BLaER1 (cell line): ENCODE measurements around the gene PAQR5.

Experiments used
- H3K27ac ChIP-seq: shearing (Covaris generic); formaldehyde crosslinking; 2 replicates; pipeline ENCODE4 v1.8.1; 2022
- H3K27me3 ChIP-seq: shearing (Covaris generic); formaldehyde crosslinking; 2 replicates; pipeline ENCODE4 v1.8.1; 2022
- H3K36me3 ChIP-seq: shearing (Covaris generic); formaldehyde crosslinking; 2 replicates; pipeline ENCODE4 v1.8.1; 2022
- H3K4me1 ChIP-seq: shearing (Covaris generic); formaldehyde crosslinking; 2 replicates; pipeline ENCODE4 v1.8.1; 2022
- H3K4me2 ChIP-seq: shearing (Covaris generic); formaldehyde crosslinking; 2 replicates; pipeline ENCODE4 v1.8.1; 2022
- H3K4me3 ChIP-seq: shearing (Covaris generic); formaldehyde crosslinking; 2 replicates; pipeline ENCODE4 v1.8.1; 2022
- H3K9ac ChIP-seq: shearing (Covaris generic); formaldehyde crosslinking; 2 replicates; pipeline ENCODE4 v1.8.1; 2022
- H3K9me3 ChIP-seq: shearing (Covaris generic); formaldehyde crosslinking; 2 replicates; pipeline ENCODE4 v1.8.1; 2022
- H4K20me1 ChIP-seq: shearing (Covaris generic); formaldehyde crosslinking; 2 replicates; pipeline ENCODE4 v1.8.1; 2022
- Cebpa-rat ChIP-seq: shearing (Covaris generic); IDR thresholded peaks from 2 replicates; pipeline ENCODE4 v1.8.1; 2022

The PAQR5 gene

DNA sequence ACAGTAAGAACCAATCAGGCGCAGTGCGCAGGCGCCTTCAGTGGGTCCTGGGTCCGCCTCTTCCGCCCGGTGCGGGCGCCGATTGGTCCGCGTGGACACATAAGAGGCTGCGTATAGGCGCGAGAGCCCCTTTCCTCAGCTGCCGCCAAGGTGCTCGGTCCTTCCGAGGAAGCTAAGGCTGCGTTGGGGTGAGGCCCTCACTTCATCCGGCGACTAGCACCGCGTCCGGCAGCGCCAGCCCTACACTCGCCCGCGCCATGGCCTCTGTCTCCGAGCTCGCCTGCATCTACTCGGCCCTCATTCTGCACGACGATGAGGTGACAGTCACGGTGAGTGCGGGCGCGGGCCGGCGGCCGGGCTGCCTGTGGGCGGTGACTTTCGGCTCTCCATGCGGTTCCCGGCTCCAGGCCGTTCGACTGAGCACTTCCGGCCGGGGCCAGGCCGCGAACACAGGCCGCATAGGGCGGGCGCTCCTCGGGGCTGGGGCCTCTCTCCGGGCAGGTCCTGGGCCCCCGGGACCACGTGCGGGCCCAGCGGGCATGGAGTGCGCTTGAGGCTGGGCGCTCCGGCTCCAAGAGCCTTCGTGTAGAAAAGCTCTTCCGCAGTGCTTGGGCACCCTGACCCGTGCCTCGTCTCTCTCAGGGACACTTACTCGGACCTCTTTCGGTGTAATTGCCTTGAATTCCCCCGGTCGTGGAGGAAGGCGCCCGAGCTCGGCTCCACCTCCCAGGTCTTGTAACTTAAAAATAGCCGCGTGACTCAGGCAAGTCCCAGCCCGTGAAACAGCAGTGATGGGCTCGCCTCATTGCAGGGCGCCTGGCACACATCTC, 154.2 kb downstream of the PAQR5 start, which contains the start of gene RPLP1:
Gene RPLP1, plus strand, starts transcription at position 127 of the 830 bp plus-strand sequence. Its CDS starts 131 bp downstream, at position 258.
- H3K36me3 ChIP-seq, result peaks cover 63% of the 10 kb centered on the region

DNA sequence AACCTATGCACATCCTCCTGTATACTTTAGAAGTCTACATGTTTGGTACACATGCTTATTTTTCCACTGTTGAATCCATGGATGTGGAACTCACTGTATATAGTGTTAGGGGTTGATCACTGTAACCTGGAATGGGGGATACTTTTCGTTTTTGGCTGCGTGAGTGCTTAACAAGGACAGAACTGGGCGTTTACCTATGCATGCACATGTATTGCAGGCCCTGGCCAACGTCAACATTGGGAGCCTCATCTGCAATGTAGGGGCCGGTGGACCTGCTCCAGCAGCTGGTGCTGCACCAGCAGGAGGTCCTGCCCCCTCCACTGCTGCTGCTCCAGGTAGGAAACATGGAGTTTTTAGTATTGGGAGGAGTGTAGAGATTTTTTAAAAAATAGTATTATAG, 156.2 kb downstream of the PAQR5 start:
- H3K9ac ChIP-seq, result no peak overlapping the region

More for the DNA sequence above, 154.2 kb downstream of the PAQR5 start, which contains the start of gene RPLP1:
- Histone ChIP-seq H3K4me3 (peak within 1 kb of the TSS; percentile 85), H3K27ac (peak within 1 kb of the TSS; percentile 93), H4K20me1 (peaks cover 52% of the 10 kb centered on the region), H3K4me2 (peak within 1 kb of the TSS; percentile 87), H3K9me3 (no peaks in the 10 kb centered on the region), H3K4me1 (peaks cover 27% of the 10 kb centered on the region), H3K27me3 (no peaks in the 10 kb centered on the region), H3K9ac (peak within 1 kb of the TSS; percentile 95)
- TF ChIP-seq Cebpa-rat, result no peak

GRCh38 chr15:69456208-69457166, 157.8 kb downstream of the PAQR5 start:
- Histone ChIP-seq H3K27me3 (no peaks in the 10 kb centered on the region), H3K9me3 (no peaks in the 10 kb centered on the region), H4K20me1 (peaks cover 59% of the 10 kb centered on the region), H3K9ac (no peak overlapping the region), H3K4me2 (no peak overlapping the region), H3K36me3 (peaks cover 41% of the 10 kb centered on the region), H3K4me1 (peaks cover 27% of the 10 kb centered on the region), H3K4me3 (no peak overlapping the region), H3K27ac (no peak overlapping the region)
- no peak for TF ChIP-seq Cebpa-rat

More for the DNA sequence above, 156.2 kb downstream of the PAQR5 start:
- Histone ChIP-seq H3K4me2 (peak overlapping the region; percentile 87), H4K20me1 (peaks cover 59% of the 10 kb centered on the region), H3K9me3 (no peaks in the 10 kb centered on the region), H3K27ac (no peak overlapping the region), H3K27me3 (no peaks in the 10 kb centered on the region), H3K36me3 (peaks cover 45% of the 10 kb centered on the region), H3K4me3 (peak overlapping the region; percentile 85), H3K4me1 (peaks cover 27% of the 10 kb centered on the region)
- no peak for TF ChIP-seq Cebpa-rat
